ENCODE data around the gene KAZN. TPM values are rescaled to one million over a fixed set of nuclear protein-coding genes. Genes with fewer than 3 reads are reported as not detected.

Gene KAZN
- total and polyA plus RNA-seq, 2 of the 8 experiments (the other 6 are each of a cell fraction or from before 2014, with no cell fraction given), result 3.7 to 11.8 TPM

DNA sequence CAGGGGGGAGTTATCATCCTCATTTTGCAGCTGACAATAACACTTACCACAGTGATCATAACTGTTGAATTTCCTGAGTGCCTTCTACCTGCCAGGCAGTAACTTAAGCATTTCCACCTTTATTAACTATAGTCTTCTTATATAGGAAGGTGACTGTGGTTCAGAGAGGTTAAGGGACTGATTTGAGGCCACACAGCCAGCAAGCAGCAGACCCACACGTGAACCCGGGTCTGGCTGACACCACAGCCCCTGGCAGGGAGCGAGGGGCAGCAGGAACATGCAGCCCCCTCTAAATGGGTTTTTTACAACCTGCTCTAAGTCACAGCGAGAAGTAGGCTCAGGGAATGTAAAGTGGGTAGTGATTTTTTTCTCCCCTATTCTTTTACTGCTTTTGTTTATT lies 248.2 kb downstream of the KAZN start (continued):
- TF ChIP-seq CHD7 (IDR thresholded peaks at IDR 0.05; ENCODE audit: insufficient replicate concordance, low read length) (no peak), MAFK (IDR thresholded peaks at IDR 0.05; ENCODE audit: low read depth, low read length) (no peak), CREB1 (IDR thresholded peaks at IDR 0.05) (no peak), RFX5 (IDR thresholded peaks at IDR 0.05; ENCODE audit: borderline replicate concordance, low read depth, low read length) (no peak), SUZ12 (IDR thresholded peaks at IDR 0.05; ENCODE audit: low read length) (no peak), E2F6 (IDR thresholded peaks at IDR 0.05) (no peak), EZH2 (IDR thresholded peaks at IDR 0.05; ENCODE audit: low read depth, low read length, severe bottlenecking) (no peak), CTBP2 (IDR thresholded peaks at IDR 0.05; ENCODE audit: borderline replicate concordance, insufficient read depth, insufficient read length, low read length) (no peak), SP1 (IDR thresholded peaks at IDR 0.05; ENCODE audit: low read depth, low read length) (no peak)
